GM23248 (cell line): ENCODE measurements around the gene KIF6. TPM values are rescaled to one million over a fixed set of nuclear protein-coding genes. Genes with fewer than 3 reads are reported as not detected.

ENCODE experiments used
- DNase-seq: peaks from one replicate; pipeline ENCODE4 v3.0.0-alpha.2; 2015
- H2AFZ ChIP-seq: fragments of 200-600 bp; sonication (generic); 2 replicates; pipeline ENCODE4 v1.6.1; 2016; ENCODE audit warnings: antibody characterized with exemption
- H3F3A ChIP-seq: fragments of 200-600 bp; sonication (generic); 2 replicates; pipeline ENCODE4 v1.6.1; 2016; ENCODE audit warnings: mild to moderate bottlenecking, antibody characterized with exemption, mixed run types; ENCODE audit not compliant: insufficient read depth
- H3K27ac ChIP-seq: fragments of 200-600 bp; sonication (generic); 2 replicates; pipeline ENCODE4 v1.5.1; 2016; ENCODE audit warnings: mild to moderate bottlenecking
- H3K27me3 ChIP-seq: fragments of 200-600 bp; sonication (generic); replicated peaks from 2 replicates; pipeline ENCODE4 v1.6.1; 2016; ENCODE audit warnings: mild to moderate bottlenecking; ENCODE audit not compliant: insufficient read depth
- H3K36me3 ChIP-seq: fragments of 200-600 bp; sonication (generic); 2 replicates; pipeline ENCODE4 v1.6.1; 2016; ENCODE audit warnings: low read depth, mild to moderate bottlenecking
- H3K4me1 ChIP-seq: fragments of 200-600 bp; sonication (generic); 2 replicates; pipeline ENCODE4 v1.6.1; 2016; ENCODE audit warnings: mild to moderate bottlenecking; ENCODE audit not compliant: insufficient read depth
- H3K4me2 ChIP-seq: fragments of 200-600 bp; sonication (generic); one replicate; pipeline ENCODE4 v1.6.1; 2016; ENCODE audit warnings: mild to moderate bottlenecking; ENCODE audit not compliant: unreplicated experiment
- H3K4me3 ChIP-seq: fragments of 200-600 bp; sonication (generic); 2 replicates; pipeline ENCODE4 v1.5.1; 2016; ENCODE audit warnings: mild to moderate bottlenecking
- H3K79me2 ChIP-seq: fragments of 200-600 bp; sonication (generic); 2 replicates; pipeline ENCODE4 v1.6.1; 2016; ENCODE audit warnings: mild to moderate bottlenecking; ENCODE audit not compliant: insufficient read depth
- H3K9ac ChIP-seq: fragments of 200-600 bp; sonication (generic); 2 replicates; pipeline ENCODE4 v1.6.1; 2016; ENCODE audit warnings: mild to moderate bottlenecking
- H3K9me2 ChIP-seq: fragments of 200-600 bp; sonication (generic); 2 replicates; pipeline ENCODE4 v1.6.1; 2016; ENCODE audit warnings: mixed run types, mild to moderate bottlenecking, moderate library complexity; ENCODE audit not compliant: insufficient read depth
- H3K9me3 ChIP-seq: fragments of 200-600 bp; sonication (generic); one replicate; pipeline ENCODE4 v1.6.1; 2017; ENCODE audit warnings: low read depth
- H4K20me1 ChIP-seq: fragments of 200-600 bp; sonication (generic); 2 replicates; pipeline ENCODE4 v1.6.0; 2016; ENCODE audit not compliant: insufficient read depth
- EZH2 ChIP-seq: fragments of 200-600 bp; sonication (generic); IDR thresholded peaks from 2 replicates; pipeline ENCODE4 v1.6.1; 2018; ENCODE audit warnings: antibody characterized with exemption, mild to moderate bottlenecking; ENCODE audit not compliant: insufficient read depth, poor library complexity, severe bottlenecking
- EZH2phosphoT487 ChIP-seq: fragments of 200-600 bp; sonication (generic); IDR thresholded peaks from 2 replicates; pipeline ENCODE4 v1.6.1; 2018; ENCODE audit warnings: antibody characterized with exemption, moderate library complexity, mild to moderate bottlenecking, low read depth; ENCODE audit not compliant: insufficient read depth
- WGBS, 2 experiments: methylation state at CpG; one replicate each; pipeline ENCODE4 v1.1.6; 2015 to 2017; ENCODE audit warnings: low lambda C conversion rate in 2 of 2, low coverage in 1 of 2; ENCODE audit errors: missing lambda C conversion rate in 2 of 2; 5-methylcytosine and 5-hydroxymethylcytosine counted together
- in situ Hi-C: fragments of 300-500 bp; cut with MboI; formaldehyde crosslinking; loops from 2 replicates; pipeline ENCODE4 v1.15.0; 2020
- polyA plus RNA-seq: library from polyadenylated mRNA; unstranded; fragments of >200 nt; fragmentation: Nextera tagmentation; extraction: Ambion mirVana; gene quantifications from 2 replicates; pipeline ENCODE4 v1.2.1, GENCODE V29; 2016
- total RNA-seq: library from RNA; depleted of rRNA; stranded (reverse); fragments of >200 nt; shearing (Covaris generic); gene quantifications from 2 replicates; pipeline ENCODE4 v1.2.3, GENCODE V29; 2014

The KIF6 gene
- total and polyA plus RNA-seq, 2 experiments from 2014 or later = 0.22 to 0.91 TPM

DNA sequence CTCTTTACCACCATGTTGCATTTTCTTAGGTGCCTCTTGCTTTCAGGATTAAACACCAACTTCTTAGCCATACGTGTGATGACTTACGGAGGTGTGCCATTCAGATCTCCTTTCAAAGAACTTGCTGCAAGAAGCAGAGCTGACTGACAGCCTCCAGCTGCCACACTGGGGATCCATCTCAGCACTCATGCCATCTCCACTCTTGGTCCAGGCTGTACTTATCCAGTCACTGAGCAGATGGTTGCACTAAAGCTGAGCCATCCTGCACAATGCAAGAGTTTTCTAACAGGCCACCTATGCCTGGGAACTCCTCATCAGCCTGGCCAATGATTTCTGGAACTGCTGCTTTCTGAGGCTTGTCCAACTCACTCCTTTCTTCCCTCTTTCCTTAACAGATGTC, 31.4 kb upstream of the KIF6 start:
- no peak overlapping the region for H2AFZ ChIP-seq
- H3K4me3 ChIP-seq = no peak overlapping the region
- H3F3A ChIP-seq = no peaks in the 10 kb centered on the region
- no peak overlapping the region for H3K27ac ChIP-seq
- no peak for TF ChIP-seq EZH2phosphoT487
- TF ChIP-seq EZH2 = no peak
- no peak overlapping the region for H3K4me2 ChIP-seq
- no peaks in the 10 kb centered on the region for H3K79me2 ChIP-seq
- in situ Hi-C loops = no loop called here
- H3K9me3 ChIP-seq = no peaks in the 10 kb centered on the region
- 71 to 90% methylated on average over 2 of the region's 2 CpGs for WGBS, 2 experiments
- no peaks in the 10 kb centered on the region for H4K20me1 ChIP-seq
- H3K9me2 ChIP-seq = no peaks in the 10 kb centered on the region
- no peaks in the 10 kb centered on the region for H3K27me3 ChIP-seq
- DNase-seq = no peak
- H3K36me3 ChIP-seq = no peaks in the 10 kb centered on the region
- H3K9ac ChIP-seq = no peak overlapping the region
- H3K4me1 ChIP-seq = no peaks in the 10 kb centered on the region

DNA sequence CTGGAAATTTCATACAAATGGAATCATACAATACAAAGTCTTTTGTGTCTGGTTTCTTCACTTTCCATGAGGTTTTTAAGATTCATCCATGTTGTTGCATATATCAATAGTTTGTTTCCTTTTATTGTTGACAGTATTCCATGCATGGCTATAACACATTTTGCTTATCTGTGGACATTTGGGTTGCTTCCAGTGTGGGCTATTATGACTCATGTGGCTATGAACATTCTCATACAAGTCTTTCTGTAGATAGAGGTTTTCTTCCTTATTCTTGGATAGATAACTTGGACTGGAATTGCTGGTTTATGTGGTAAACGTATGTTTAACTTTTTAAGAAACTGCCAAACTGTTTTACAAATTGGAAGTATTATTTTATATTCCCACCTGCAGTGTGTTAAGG, 30.0 kb upstream of the KIF6 start:
- peak; percentile 19 for DNase-seq
- H2AFZ ChIP-seq = no peak overlapping the region
- no peak overlapping the region for H3K9ac ChIP-seq
- TF ChIP-seq EZH2phosphoT487 (no peak), EZH2 (no peak)
- H4K20me1 ChIP-seq = no peaks in the 10 kb centered on the region
- H3K4me3 ChIP-seq = no peak overlapping the region
- H3K9me3 ChIP-seq = no peaks in the 10 kb centered on the region
- H3K27me3 ChIP-seq = no peaks in the 10 kb centered on the region
- WGBS, 2 experiments = 73 to 95% methylated on average over 1 of the region's 1 CpG
- no peaks in the 10 kb centered on the region for H3K79me2 ChIP-seq
- no peak overlapping the region for H3K27ac ChIP-seq
- H3K4me2 ChIP-seq = no peak overlapping the region
- no peaks in the 10 kb centered on the region for H3K36me3 ChIP-seq
- no peaks in the 10 kb centered on the region for H3K9me2 ChIP-seq
- H3F3A ChIP-seq = no peaks in the 10 kb centered on the region
- in situ Hi-C loops = no loop called here
- no peaks in the 10 kb centered on the region for H3K4me1 ChIP-seq

DNA sequence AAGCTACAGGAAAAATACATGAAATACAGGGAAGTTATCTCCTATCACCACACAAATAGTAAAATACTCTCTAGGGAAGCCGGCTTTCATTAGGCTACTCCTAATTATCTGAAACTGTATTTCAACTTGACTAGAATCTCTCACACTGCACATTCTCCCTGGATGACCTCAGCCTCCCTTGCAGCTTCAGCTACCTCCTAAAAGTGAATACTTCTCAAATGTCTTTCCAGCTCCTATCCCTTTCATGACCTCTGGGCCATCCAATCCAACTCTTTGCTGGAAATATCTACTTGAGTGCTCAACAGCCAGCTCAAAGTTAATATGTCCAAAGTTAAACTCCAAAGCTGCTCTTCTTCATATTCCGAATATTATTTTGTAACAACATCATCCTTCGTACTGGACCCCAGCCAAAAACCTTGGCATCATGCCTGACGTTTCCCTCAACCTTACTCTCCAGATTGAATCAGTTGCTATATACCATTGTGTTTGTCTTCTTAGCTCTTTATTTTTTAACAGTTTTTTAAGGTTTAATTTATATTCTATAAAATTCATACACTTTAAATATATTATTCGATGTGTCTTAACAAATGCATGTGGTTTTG, 29.4 kb upstream of the KIF6 start:
- no peaks in the 10 kb centered on the region for H3K9me3 ChIP-seq
- no peak overlapping the region for H3K4me2 ChIP-seq
- H3K27me3 ChIP-seq = no peaks in the 10 kb centered on the region
- no peaks in the 10 kb centered on the region for H3K9me2 ChIP-seq
- TF ChIP-seq EZH2phosphoT487 (no peak), EZH2 (no peak)
- 56 to 57% methylated on average over 5 of the region's 5 CpGs for WGBS, 2 experiments
- no peaks in the 10 kb centered on the region for H3K4me1 ChIP-seq
- H3K4me3 ChIP-seq = no peak overlapping the region
- H2AFZ ChIP-seq = no peak overlapping the region
- H3K79me2 ChIP-seq = no peaks in the 10 kb centered on the region
- no peak overlapping the region for H3K27ac ChIP-seq
- H3F3A ChIP-seq = no peaks in the 10 kb centered on the region
- DNase-seq = no peak
- H4K20me1 ChIP-seq = no peaks in the 10 kb centered on the region
- no peaks in the 10 kb centered on the region for H3K36me3 ChIP-seq
- in situ Hi-C loops = no loop called here
- no peak overlapping the region for H3K9ac ChIP-seq

DNA sequence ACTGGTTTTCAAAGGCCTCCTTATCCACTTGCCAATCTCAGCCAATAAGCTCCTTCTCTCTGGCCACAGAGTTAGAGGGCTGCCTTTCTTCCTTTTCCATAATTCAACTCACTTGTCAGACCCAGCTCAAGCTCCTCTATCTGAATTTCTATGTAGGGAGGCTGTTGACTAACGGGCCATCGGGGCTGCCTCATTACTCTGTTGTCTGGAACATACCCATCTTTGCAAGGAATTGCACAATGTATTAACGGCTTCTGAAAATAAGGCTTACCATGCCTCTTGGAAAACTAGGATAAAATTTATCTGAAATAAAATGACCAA, 28.5 kb upstream of the KIF6 start:
- H3K9me2 ChIP-seq = no peaks in the 10 kb centered on the region
- H3K9ac ChIP-seq = no peak overlapping the region
- in situ Hi-C loops = no loop called here
- H3K4me2 ChIP-seq = no peak overlapping the region
- H3K27me3 ChIP-seq = no peaks in the 10 kb centered on the region
- H2AFZ ChIP-seq = no peak overlapping the region
- DNase-seq = peak; percentile 45
- no peaks in the 10 kb centered on the region for H3F3A ChIP-seq
- no peaks in the 10 kb centered on the region for H3K36me3 ChIP-seq
- no peak overlapping the region for H3K4me3 ChIP-seq
- no peak overlapping the region for H3K27ac ChIP-seq
- TF ChIP-seq EZH2phosphoT487 (no peak), EZH2 (no peak)
- no peaks in the 10 kb centered on the region for H3K79me2 ChIP-seq
- H3K9me3 ChIP-seq = no peaks in the 10 kb centered on the region
- WGBS, 2 experiments = 9% methylated on average over 3 of the region's 3 CpGs
- H3K4me1 ChIP-seq = no peaks in the 10 kb centered on the region
- H4K20me1 ChIP-seq = no peaks in the 10 kb centered on the region
